K562 (cell line): ENCODE measurements around the gene ASB18. TPM values are rescaled to one million over a fixed set of nuclear protein-coding genes. Genes with fewer than 3 reads are reported as not detected.

Source experiments
- ATAC-seq: fragments of 200-7000 bp; cut with Tn5 transposase; 3 replicates; pipeline ENCODE4 v1.9.1; 2020; ENCODE audit warnings: moderate library complexity
- BruUV-seq: library from RNA; stranded (reverse); fragments of 400-500 nt; replicated peaks from 2 replicates; lab custom pipeline; 2021; lab: Mats Ljungman, UMichigan
- CTCF ChIA-PET: fragments of 300-600 bp; formaldehyde crosslinking; extraction: SDS; loops from one replicate; lab custom pipeline; 2021; ENCODE audit warnings: low intra/inter-chr PET ratio; lab: Yijun Ruan, JAX
- POLR2A ChIA-PET: fragments of 300-600, 350-650 bp; sonication (Branson Sonifier 250); formaldehyde crosslinking; extraction: SDS; loops from one replicate; lab custom pipeline; 2021; ENCODE audit warnings: antibody characterized with exemption, inconsistent platforms; lab: Yijun Ruan, JAX
- DNase-seq, 4 experiments: peaks; one replicate each; pipeline versions ENCODE4 v3.0.0 to v3.0.0-alpha.2; 2011 to 2018; ENCODE audit warnings: low spot score in 3 of 4, mixed read lengths in 3 of 4; ENCODE audit errors: extremely low read depth in 1 of 4
- FAIRE-seq: peaks from 2 replicates; lab custom pipeline; 2011; peaks lifted over from hg19 to GRCh38; lab: Jason Lieb, UNC
- H2AFZ ChIP-seq: 2 replicates; pipeline ENCODE4 v1.6.0; 2011; ENCODE audit warnings: low read depth, low read length, control low read depth, inconsistent platforms
- H3K27ac ChIP-seq: fragments of 200-600 bp; 3 replicates; pipeline ENCODE4 v1.8.0; 2011; ENCODE audit warnings: low read depth, mild to moderate bottlenecking, control low read depth, inconsistent platforms, low read length, moderate library complexity, mixed read lengths; ENCODE audit errors: extremely low read depth
- H3K27me3 ChIP-seq, 2 experiments: fragments of 300-600 bp in 1 of 2; 2 replicates in 1 of 2; 3 replicates in 1 of 2; pipeline versions ENCODE4 v1.6.0 to v1.8.0; 2011; ENCODE audit warnings: inconsistent platforms in 2 of 2, low read length in 2 of 2, mild to moderate bottlenecking in 1 of 2, mixed read lengths in 1 of 2, moderate library complexity in 1 of 2; ENCODE audit not compliant: control insufficient read depth in 2 of 2, insufficient read depth in 2 of 2
- H3K36me3 ChIP-seq: fragments of 300-600 bp; 3 replicates; pipeline ENCODE4 v1.8.0; 2011; ENCODE audit warnings: mild to moderate bottlenecking, low read length, inconsistent platforms; ENCODE audit not compliant: control insufficient read depth, insufficient read depth
- H3K4me1 ChIP-seq, 2 experiments: fragments of 200-600 bp in 1 of 2; replicated peaks in 1 of 2; 2 replicates in 1 of 2; 3 replicates in 1 of 2; pipeline versions ENCODE4 v1.5.1 to v1.8.0; 2011; ENCODE audit warnings: inconsistent platforms in 2 of 2, low read length in 2 of 2, mild to moderate bottlenecking in 1 of 2, mixed read lengths in 1 of 2, moderate library complexity in 1 of 2; ENCODE audit not compliant: control insufficient read depth in 2 of 2, insufficient read depth in 2 of 2
- H3K4me2 ChIP-seq: 2 replicates; pipeline ENCODE4 v1.6.1; 2011; ENCODE audit warnings: low read length, control low read depth, inconsistent platforms, mixed read lengths; ENCODE audit not compliant: insufficient read depth
- H3K4me3 ChIP-seq: fragments of 200-600 bp; sonication (generic), shearing (Covaris generic); 2 replicates; pipeline ENCODE4 v1.5.1; 2016; ENCODE audit warnings: control low read depth, inconsistent platforms
- H3K79me2 ChIP-seq: fragments of 200-600 bp; 3 replicates; pipeline ENCODE4 v1.8.0; 2011; ENCODE audit warnings: low read length, inconsistent platforms; ENCODE audit not compliant: control insufficient read depth, insufficient read depth
- H3K9ac ChIP-seq, 2 experiments: 2 replicates each; pipeline versions ENCODE4 v1.6.0 to v1.6.1; 2011; ENCODE audit warnings: low read depth in 2 of 2, low read length in 2 of 2, control low read depth in 1 of 2, inconsistent platforms in 1 of 2, mild to moderate bottlenecking in 1 of 2, mixed read lengths in 1 of 2; ENCODE audit not compliant: insufficient read depth in 1 of 2
- H3K9me1 ChIP-seq: one replicate; pipeline ENCODE4 v1.6.0; 2011; ENCODE audit warnings: inconsistent platforms, mild to moderate bottlenecking, low read length, moderate library complexity; ENCODE audit not compliant: control insufficient read depth, insufficient read depth
- H3K9me3 ChIP-seq: replicated peaks from 2 replicates; pipeline ENCODE4 v1.5.1; 2011; ENCODE audit warnings: low read depth, low read length, inconsistent platforms; ENCODE audit not compliant: control insufficient read depth, insufficient read depth
- H4K20me1 ChIP-seq: replicated peaks from 2 replicates; pipeline ENCODE4 v1.6.1; 2011; ENCODE audit warnings: low read length, inconsistent platforms, mixed read lengths; ENCODE audit not compliant: control insufficient read depth, insufficient read depth
- GABPB2 ChIP-seq: fragments of 250-450 bp; sonication (Bioruptor Pico); conservative IDR thresholded peaks from 2 replicates; pipeline ENCODE4 v1.5.1; 2021; ENCODE audit warnings: mild to moderate bottlenecking
- MYC ChIP-seq, 2 experiments: fragments of 250-450 bp in 1 of 2; sonication (Bioruptor Pico) in 1 of 2; IDR thresholded peaks; 2 replicates each; pipeline versions ENCODE4 v1.5.1 to v1.6.1; 2012 to 2021; ENCODE audit warnings: low read depth in 2 of 2, borderline replicate concordance in 1 of 2, improper control_type of control experiment in 1 of 2, low read length in 1 of 2, mild to moderate bottlenecking in 1 of 2, moderate library complexity in 1 of 2
- RHOXF2B ChIP-seq: fragments of 250-450 bp; sonication (Bioruptor Pico); conservative IDR thresholded peaks from 2 replicates; pipeline ENCODE4 v1.5.1; 2021
- SRSF7 ChIP-seq: fragments of 200-400 bp; formaldehyde crosslinking; optimal IDR thresholded peaks from 2 replicates; pipeline ENCODE3; 2017; ENCODE audit warnings: mild to moderate bottlenecking, low read depth, low read length
- TAL1 ChIP-seq: fragments of 450-650 bp; IDR thresholded peaks from 2 replicates; pipeline ENCODE4 v1.6.1; 2016; ENCODE audit warnings: mild to moderate bottlenecking
- ZNF785 ChIP-seq: fragments of 250-450 bp; sonication (Bioruptor Pico); IDR thresholded peaks from 2 replicates; pipeline ENCODE4 v1.4.0; 2020; ENCODE audit warnings: mild to moderate bottlenecking
- WGBS: fragments of 100-300 bp; shearing (Covaris generic); methylation state at CpG from one replicate; pipeline ENCODE4 v1.1.6; 2016; ENCODE audit warnings: low coverage, mixed read lengths; ENCODE audit not compliant: insufficient coverage; ENCODE audit errors: missing lambda C conversion rate; 5-methylcytosine and 5-hydroxymethylcytosine counted together
- in situ Hi-C: fragments of 300-500 bp; cut with MboI; formaldehyde crosslinking; loops from 4 replicates; pipeline ENCODE4 v1.15.0; 2018; ENCODE audit warnings: inconsistent platforms, mixed read lengths
- intact Hi-C: fragments of 100-400 bp; cut with micrococcal nuclease; formaldehyde crosslinking; loops from 2 replicates; pipeline ENCODE4 v1.14.2; 2022
- polyA plus RNA-seq, 8 experiments: library from polyadenylated mRNA; depleted of rRNA in 4 of 8; stranded (reverse) in 5 of 8; unstranded in 3 of 8; fragments of >200 nt; fragmentation: Nextera tagmentation in 2 of 8; fragmentation: Illumina TruSeq in 1 of 8; extraction: Ambion mirVana in 2 of 8; extraction: Trizol in 1 of 8; gene quantifications; 2 replicates each; pipeline versions ENCODE4 v1.2.1 to v1.2.3, GENCODE V29; 2011 to 2014; ENCODE audit warnings: inconsistent platforms in 1 of 8, missing spikeins in 1 of 8
- total RNA-seq, 7 experiments: library from RNA; depleted of rRNA in 6 of 7; stranded (reverse); fragments of >200 nt in 6 of 7; fragmentation: Illumina TruSeq in 2 of 7; extraction: Trizol in 2 of 7; gene quantifications; 2 replicates each; pipeline versions ENCODE4 v1.2.1 to v1.2.3, GENCODE V29; 2011 to 2021; ENCODE audit warnings: low replicate concordance in 1 of 7
- TF ChIP-seq, protein P1 (sequence below), 2 experiments: fragments of 200-800 bp in 1 of 2; sonication (Bioruptor generic) in 1 of 2; sonication (generic) in 1 of 2; formaldehyde crosslinking in 1 of 2; IDR thresholded peaks in 1 of 2; conservative IDR thresholded peaks in 1 of 2; 2 replicates each; pipeline versions ENCODE4 v1.5.0 to v1.6.1; 2016 to 2020; ENCODE audit warnings: missing compliant biosample characterization in 1 of 2, missing genetic modification characterization in 1 of 2, missing genetic modification reagents in 1 of 2
- TF ChIP-seq, protein P2 (sequence below): fragments of 250-450 bp; sonication (Bioruptor Pico); IDR thresholded peaks from 2 replicates; pipeline ENCODE4 v1.8.0; 2022; ENCODE audit warnings: moderate library complexity, mild to moderate bottlenecking, inconsistent platforms
- TF ChIP-seq, protein P3 (sequence below): fragments of 450-650 bp; IDR thresholded peaks from 2 replicates; pipeline ENCODE4 v1.6.1; 2018; ENCODE audit warnings: mild to moderate bottlenecking, low read depth; ENCODE audit not compliant: partially characterized antibody
- TF ChIP-seq, protein P4 (sequence below): fragments of 450-650 bp; formaldehyde crosslinking; IDR thresholded peaks from 2 replicates; pipeline ENCODE4 v1.4.0; 2020; ENCODE audit warnings: mild to moderate bottlenecking, mixed read lengths

ASB18 gene
- total and polyA plus RNA-seq, 9 of the 15 experiments (the other 6 are each of a cell fraction or from before 2014, with no cell fraction given): not detected

DNA sequence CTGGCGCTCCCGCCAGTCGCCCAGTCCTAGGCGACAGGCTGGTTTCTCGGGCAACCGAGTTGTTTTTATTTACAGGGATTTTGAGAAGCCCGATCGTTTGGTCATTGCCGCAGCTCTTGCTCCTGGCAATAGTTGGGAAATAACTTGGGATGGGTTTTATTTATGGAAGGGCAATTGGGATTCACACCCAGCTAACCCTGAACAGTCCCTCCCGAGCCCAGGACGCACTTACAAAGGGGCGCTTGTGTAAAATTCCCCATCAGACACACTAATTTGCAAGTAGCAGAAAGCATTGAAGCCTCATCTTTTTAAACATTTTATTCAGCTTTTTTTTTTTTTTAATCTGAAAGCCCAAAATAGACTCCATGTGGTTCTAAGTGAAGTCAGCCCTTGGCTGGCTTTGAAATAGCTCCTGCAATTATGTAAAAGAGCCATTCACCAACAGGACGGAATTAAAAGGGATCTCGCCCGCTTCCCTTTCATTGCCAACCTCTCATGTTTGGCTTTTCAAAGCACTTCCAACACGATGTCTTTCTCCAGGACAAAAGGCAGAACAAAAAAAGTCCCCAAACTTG, 92.4 kb downstream of the ASB18 start:
- POLR2A ChIA-PET: interaction anchor here (0.6 kb wide), 1 partner anchor 9 kb away, joined by 3 read pairs; no protein-coding TSS in a partner anchor
- H3K27me3 ChIP-seq: peaks cover 0 to 4% of the 10 kb centered on the region in 2 experiments; a peak in 2 of 5 replicates
- H4K20me1 ChIP-seq: no peaks in the 10 kb centered on the region
- H2AFZ ChIP-seq: no peak overlapping the region
- CTCF ChIA-PET: no interaction called here
- in situ Hi-C loops: no loop called here
- TF ChIP-seq RHOXF2B (CRISPR knock-in tag) (no peak), SRSF7 (no peak), ZNF785 (CRISPR knock-in tag) (no peak), TAL1 (no peak), MYC (IDR thresholded peaks at IDR 0.05; ENCODE audit: low read depth, low read length) (no peak), MYC (CRISPR knock-in tag; IDR thresholded peaks at IDR 0.05; ENCODE audit: borderline replicate concordance, low read depth) (no peak), GABPB2 (CRISPR knock-in tag) (no peak)
- TF ChIP-seq, protein P1, sequence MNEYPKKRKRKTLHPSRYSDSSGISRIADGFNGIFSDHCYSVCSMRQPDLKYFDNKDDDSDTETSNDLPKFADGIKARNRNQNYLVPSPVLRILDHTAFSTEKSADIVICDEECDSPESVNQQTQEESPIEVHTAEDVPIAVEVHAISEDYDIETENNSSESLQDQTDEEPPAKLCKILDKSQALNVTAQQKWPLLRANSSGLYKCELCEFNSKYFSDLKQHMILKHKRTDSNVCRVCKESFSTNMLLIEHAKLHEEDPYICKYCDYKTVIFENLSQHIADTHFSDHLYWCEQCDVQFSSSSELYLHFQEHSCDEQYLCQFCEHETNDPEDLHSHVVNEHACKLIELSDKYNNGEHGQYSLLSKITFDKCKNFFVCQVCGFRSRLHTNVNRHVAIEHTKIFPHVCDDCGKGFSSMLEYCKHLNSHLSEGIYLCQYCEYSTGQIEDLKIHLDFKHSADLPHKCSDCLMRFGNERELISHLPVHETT (CRISPR knock-in tag; conservative IDR thresholded peaks at IDR 0.05 in 1 of 2, IDR thresholded peaks at IDR 0.05 in 1 of 2): no peak
- TF ChIP-seq, protein P2, sequence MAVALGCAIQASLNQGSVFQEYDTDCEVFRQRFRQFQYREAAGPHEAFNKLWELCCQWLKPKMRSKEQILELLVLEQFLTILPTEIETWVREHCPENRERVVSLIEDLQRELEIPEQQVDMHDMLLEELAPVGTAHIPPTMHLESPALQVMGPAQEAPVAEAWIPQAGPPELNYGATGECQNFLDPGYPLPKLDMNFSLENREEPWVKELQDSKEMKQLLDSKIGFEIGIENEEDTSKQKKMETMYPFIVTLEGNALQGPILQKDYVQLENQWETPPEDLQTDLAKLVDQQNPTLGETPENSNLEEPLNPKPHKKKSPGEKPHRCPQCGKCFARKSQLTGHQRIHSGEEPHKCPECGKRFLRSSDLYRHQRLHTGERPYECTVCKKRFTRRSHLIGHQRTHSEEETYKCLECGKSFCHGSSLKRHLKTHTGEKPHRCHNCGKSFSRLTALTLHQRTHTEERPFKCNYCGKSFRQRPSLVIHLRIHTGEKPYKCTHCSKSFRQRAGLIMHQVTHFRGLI: no peak
- TF ChIP-seq, protein P3, sequence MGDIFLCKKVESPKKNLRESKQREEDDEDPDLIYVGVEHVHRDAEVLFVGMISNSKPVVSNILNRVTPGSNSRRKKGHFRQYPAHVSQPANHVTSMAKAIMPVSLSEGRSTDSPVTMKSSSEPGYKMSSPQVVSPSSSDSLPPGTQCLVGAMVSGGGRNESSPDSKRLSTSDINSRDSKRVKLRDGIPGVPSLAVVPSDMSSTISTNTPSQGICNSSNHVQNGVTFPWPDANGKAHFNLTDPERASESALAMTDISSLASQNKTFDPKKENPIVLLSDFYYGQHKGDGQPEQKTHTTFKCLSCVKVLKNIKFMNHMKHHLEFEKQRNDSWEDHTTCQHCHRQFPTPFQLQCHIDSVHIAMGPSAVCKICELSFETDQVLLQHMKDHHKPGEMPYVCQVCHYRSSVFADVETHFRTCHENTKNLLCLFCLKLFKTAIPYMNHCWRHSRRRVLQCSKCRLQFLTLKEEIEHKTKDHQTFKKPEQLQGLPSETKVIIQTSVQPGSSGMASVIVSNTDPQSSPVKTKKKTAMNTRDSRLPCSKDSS: no peak
- TF ChIP-seq, protein P4, sequence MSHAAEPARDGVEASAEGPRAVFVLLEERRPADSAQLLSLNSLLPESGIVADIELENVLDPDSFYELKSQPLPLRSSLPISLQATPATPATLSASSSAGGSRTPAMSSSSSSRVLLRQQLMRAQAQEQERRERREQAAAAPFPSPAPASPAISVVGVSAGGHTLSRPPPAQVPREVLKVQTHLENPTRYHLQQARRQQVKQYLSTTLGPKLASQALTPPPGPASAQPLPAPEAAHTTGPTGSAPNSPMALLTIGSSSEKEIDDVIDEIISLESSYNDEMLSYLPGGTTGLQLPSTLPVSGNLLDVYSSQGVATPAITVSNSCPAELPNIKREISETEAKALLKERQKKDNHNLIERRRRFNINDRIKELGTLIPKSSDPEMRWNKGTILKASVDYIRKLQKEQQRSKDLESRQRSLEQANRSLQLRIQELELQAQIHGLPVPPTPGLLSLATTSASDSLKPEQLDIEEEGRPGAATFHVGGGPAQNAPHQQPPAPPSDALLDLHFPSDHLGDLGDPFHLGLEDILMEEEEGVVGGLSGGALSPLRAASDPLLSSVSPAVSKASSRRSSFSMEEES (CRISPR knock-in tag): no peak
- TF ChIP-seq, all 486 proteins: peak for 0
- Histone ChIP-seq H3K9me1 (no peaks in the 10 kb centered on the region), H3K36me3 (no peaks in the 10 kb centered on the region), H3K9ac (no peak overlapping the region), H3K4me1 (peaks cover 2 to 21% of the 10 kb centered on the region in 2 experiments; a peak in 4 of 5 replicates), H3K4me3 (no peak overlapping the region), H3K79me2 (no peaks in the 10 kb centered on the region), H3K4me2 (no peak overlapping the region), H3K27ac (no peak overlapping the region), H3K9me3 (no peaks in the 10 kb centered on the region)
- no TSS peak for BruUV-seq
- 50% methylated on average over 15 of the region's 16 CpGs for WGBS
- intact Hi-C loops: no loop called here
- DNase-seq (no peak), FAIRE-seq (no peak), ATAC-seq (no peak)
